H1 (cell line): ENCODE results near the gene MAOB. TPM values are rescaled to one million over a fixed set of nuclear protein-coding genes. Genes with fewer than 3 reads are reported as not detected.

ENCODE experiments used
- CTCF ChIA-PET: fragments of 300-600 bp; sonication (Branson Sonifier 250); formaldehyde crosslinking; loops from one replicate; lab custom pipeline; 2021; ENCODE audit not compliant: partially characterized antibody; lab: Charles Lee
- POLR2A ChIA-PET: fragments of 300-600 bp; sonication (Branson Sonifier 250); formaldehyde crosslinking; loops from one replicate; lab custom pipeline; 2021; ENCODE audit warnings: inconsistent platforms; ENCODE audit not compliant: partially characterized antibody; lab: Charles Lee
- DNase-seq, 2 experiments: peaks; one replicate each; pipeline versions ENCODE4 v3.0.0 to v3.0.0-alpha.2; 2010 to 2022; ENCODE audit warnings: low spot score in 2 of 2, low read depth in 1 of 2, mixed read lengths in 1 of 2
- FAIRE-seq: peaks from 2 replicates; lab custom pipeline; 2011; peaks lifted over from hg19 to GRCh38; lab: Jason Lieb, UNC
- H2AFZ ChIP-seq: 2 replicates; pipeline ENCODE4 v1.8.1; 2012; ENCODE audit warnings: low read length, inconsistent platforms
- H2AK5ac ChIP-seq: 2 replicates; pipeline ENCODE4 v1.6.1; 2013; ENCODE audit warnings: low read depth, low read length
- H2BK120ac ChIP-seq: replicated peaks from 2 replicates; pipeline ENCODE3; 2013; ENCODE audit warnings: low read depth, low read length, inconsistent platforms
- H2BK12ac ChIP-seq: 2 replicates; pipeline ENCODE4 v1.6.1; 2013; ENCODE audit warnings: low read depth, low read length
- H2BK15ac ChIP-seq: 2 replicates; pipeline ENCODE4 v1.6.1; 2013; ENCODE audit warnings: low read length
- H2BK20ac ChIP-seq: 2 replicates; pipeline ENCODE4 v1.6.1; 2013; ENCODE audit warnings: low read length
- H2BK5ac ChIP-seq: 2 replicates; pipeline ENCODE4 v1.6.1; 2013; ENCODE audit warnings: low read depth, low read length
- H3K14ac ChIP-seq: 2 replicates; pipeline ENCODE4 v1.6.1; 2013; ENCODE audit warnings: inconsistent platforms; ENCODE audit not compliant: insufficient read length
- H3K18ac ChIP-seq: 2 replicates; pipeline ENCODE4 v1.6.1; 2013; ENCODE audit warnings: low read length; ENCODE audit errors: extremely low read depth
- H3K23ac ChIP-seq: 2 replicates; pipeline ENCODE4 v1.6.1; 2013; ENCODE audit warnings: inconsistent platforms; ENCODE audit not compliant: insufficient read length
- H3K23me2 ChIP-seq: 2 replicates; pipeline ENCODE4 v1.6.1; 2013; ENCODE audit warnings: low read depth, low read length
- H3K27ac ChIP-seq: 2 replicates; pipeline ENCODE4 v1.6.1; 2011; ENCODE audit warnings: low read depth, low read length, inconsistent platforms
- H3K27me3 ChIP-seq, 4 experiments: replicated peaks in 1 of 4; 1 replicate in 1 of 4; 2 replicates in 3 of 4; pipeline versions ENCODE4 v1.6.1 to v1.8.1; 2011 to 2013; ENCODE audit warnings: low read length in 3 of 4, mild to moderate bottlenecking in 3 of 4, inconsistent platforms in 2 of 4, mixed read lengths in 2 of 4, moderate library complexity in 1 of 4; ENCODE audit not compliant: control insufficient read depth in 3 of 4, insufficient read depth in 3 of 4; ENCODE audit errors: extremely low read depth in 1 of 4
- H3K36me3 ChIP-seq, 4 experiments: 2 replicates each; pipeline versions ENCODE4 v1.6.1 to v1.8.1; 2011 to 2013; ENCODE audit warnings: mild to moderate bottlenecking in 4 of 4, low read length in 3 of 4, moderate library complexity in 2 of 4, control low read depth in 1 of 4, inconsistent platforms in 1 of 4; ENCODE audit not compliant: insufficient read depth in 4 of 4, control insufficient read depth in 2 of 4
- H3K4ac ChIP-seq: replicated peaks from 2 replicates; pipeline ENCODE3; 2013; ENCODE audit warnings: low read length, low read depth, mixed read lengths, inconsistent platforms; ENCODE audit not compliant: insufficient read length
- H3K4me1 ChIP-seq, 4 experiments: replicated peaks in 1 of 4; 1 replicate in 1 of 4; 2 replicates in 3 of 4; pipeline versions ENCODE4 v1.6.1 to v1.8.1; 2011 to 2013; ENCODE audit warnings: low read length in 3 of 4, inconsistent platforms in 2 of 4, mixed read lengths in 1 of 4; ENCODE audit not compliant: insufficient read depth in 4 of 4, control insufficient read depth in 3 of 4
- H3K4me2 ChIP-seq, 2 experiments: 2 replicates each; pipeline versions ENCODE4 v1.6.1 to v1.8.1; 2011 to 2013; ENCODE audit warnings: low read depth in 2 of 2, low read length in 2 of 2, control low read depth in 1 of 2, inconsistent platforms in 1 of 2, mild to moderate bottlenecking in 1 of 2; ENCODE audit not compliant: insufficient read depth in 1 of 2
- H3K4me3 ChIP-seq, 4 experiments: fragments of 200-600, 300-600 bp in 1 of 4; sonication (generic), shearing (Covaris generic), sonication (Bioruptor Twin) in 1 of 4; 2 replicates each; pipeline versions ENCODE4 v1.5.1 to v1.8.1; 2011 to 2016; ENCODE audit warnings: low read length in 4 of 4, low read depth in 3 of 4, control low read depth in 2 of 4, inconsistent platforms in 2 of 4, mild to moderate bottlenecking in 2 of 4, mixed read lengths in 1 of 4, moderate library complexity in 1 of 4; ENCODE audit not compliant: insufficient read depth in 2 of 4; ENCODE audit errors: extremely low read depth in 1 of 4
- H3K56ac ChIP-seq: replicated peaks from 2 replicates; pipeline ENCODE3; 2013; ENCODE audit warnings: low read depth, mild to moderate bottlenecking, mixed read lengths, low read length, inconsistent platforms; ENCODE audit not compliant: insufficient read length
- H3K79me1 ChIP-seq: 2 replicates; pipeline ENCODE4 v1.6.1; 2013; ENCODE audit warnings: low read depth, low read length, control low read depth
- H3K79me2 ChIP-seq, 2 experiments: 2 replicates each; pipeline versions ENCODE4 v1.6.1 to v1.8.1; 2012 to 2013; ENCODE audit warnings: low read length in 2 of 2, mild to moderate bottlenecking in 2 of 2, inconsistent platforms in 1 of 2; ENCODE audit not compliant: insufficient read depth in 2 of 2, control insufficient read depth in 1 of 2
- H3K9ac ChIP-seq, 4 experiments: replicated peaks in 1 of 4; 1 replicate in 1 of 4; 2 replicates in 3 of 4; pipeline versions ENCODE4 v1.6.1 to v1.8.1; 2011 to 2013; ENCODE audit warnings: low read depth in 3 of 4, low read length in 3 of 4, control low read depth in 2 of 4, mild to moderate bottlenecking in 2 of 4, moderate library complexity in 2 of 4, inconsistent platforms in 1 of 4; ENCODE audit errors: extremely low read depth in 1 of 4
- H3K9me3 ChIP-seq, 2 experiments: 2 replicates each; pipeline versions ENCODE4 v1.6.1 to v1.8.1; 2012 to 2013; ENCODE audit warnings: mild to moderate bottlenecking in 2 of 2, moderate library complexity in 2 of 2, control low read depth in 1 of 2, inconsistent platforms in 1 of 2, low read depth in 1 of 2, low read length in 1 of 2, mixed read lengths in 1 of 2; ENCODE audit not compliant: insufficient read depth in 2 of 2
- H4K20me1 ChIP-seq, 2 experiments: replicated peaks in 1 of 2; 2 replicates each; pipeline versions ENCODE3 to v1.8.1; 2011 to 2013; ENCODE audit warnings: inconsistent platforms in 2 of 2, low read length in 2 of 2, mild to moderate bottlenecking in 1 of 2; ENCODE audit not compliant: insufficient read depth in 2 of 2, control insufficient read depth in 1 of 2
- H4K5ac ChIP-seq: 2 replicates; pipeline ENCODE4 v1.6.1; 2013; ENCODE audit warnings: low read length, low read depth, mixed read lengths, inconsistent platforms; ENCODE audit not compliant: insufficient read length
- H4K8ac ChIP-seq: 2 replicates; pipeline ENCODE4 v1.8.0; 2013; ENCODE audit warnings: mild to moderate bottlenecking, moderate library complexity, low read length, inconsistent platforms; ENCODE audit not compliant: insufficient read depth; ENCODE audit errors: extremely low read depth
- H4K91ac ChIP-seq: replicated peaks from 2 replicates; pipeline ENCODE3; 2013; ENCODE audit warnings: low read length, mixed read lengths, inconsistent platforms; ENCODE audit not compliant: insufficient read length
- BCL11A ChIP-seq, 2 experiments: IDR thresholded peaks; one replicate each; pipeline ENCODE4 v1.6.1; 2011; ENCODE audit warnings: low read depth in 2 of 2, low read length in 2 of 2, mild to moderate bottlenecking in 2 of 2
- CHD2 ChIP-seq: IDR thresholded peaks from 2 replicates; pipeline ENCODE4 v1.6.1; 2012; ENCODE audit warnings: low read length, improper control_type of control experiment
- CTBP2 ChIP-seq: IDR thresholded peaks from 2 replicates; pipeline ENCODE4 v1.7.0; 2011; ENCODE audit warnings: borderline replicate concordance, mild to moderate bottlenecking, moderate library complexity, mixed read lengths, low read length; ENCODE audit not compliant: insufficient read depth, insufficient read length
- HDAC2 ChIP-seq, 2 experiments: fragments of 300-600 bp in 1 of 2; sonication (generic) in 1 of 2; IDR thresholded peaks; 2 replicates each; pipeline ENCODE4 v1.6.1; 2011 to 2012; ENCODE audit warnings: low read depth in 2 of 2, low read length in 2 of 2, mild to moderate bottlenecking in 2 of 2, moderate library complexity in 2 of 2, borderline replicate concordance in 1 of 2, inconsistent platforms in 1 of 2
- HDAC6 ChIP-seq: IDR thresholded peaks from one replicate; pipeline ENCODE4 v1.7.1; 2012; ENCODE audit warnings: low read depth, mild to moderate bottlenecking, inconsistent platforms, low read length, moderate library complexity
- KDM4A ChIP-seq: IDR thresholded peaks from one replicate; pipeline ENCODE4 v1.7.1; 2012; ENCODE audit warnings: low read depth, mild to moderate bottlenecking, moderate library complexity, low read length, inconsistent platforms; ENCODE audit not compliant: severe bottlenecking
- KDM5A ChIP-seq: fragments of 200-600 bp; IDR thresholded peaks from 2 replicates; pipeline ENCODE4 v1.7.1; 2012; ENCODE audit warnings: mild to moderate bottlenecking, low read length, inconsistent platforms, mixed read lengths
- POLR2AphosphoS5 ChIP-seq: IDR thresholded peaks from 2 replicates; pipeline ENCODE4 v1.6.1; 2011; ENCODE audit warnings: low read depth, low read length
- POU5F1 ChIP-seq: IDR thresholded peaks from 2 replicates; pipeline ENCODE4 v1.6.1; 2011; ENCODE audit warnings: low read depth, mild to moderate bottlenecking, low read length, moderate library complexity
- RXRA ChIP-seq: IDR thresholded peaks from 2 replicates; pipeline ENCODE4 v1.6.1; 2011; ENCODE audit warnings: low read depth, mild to moderate bottlenecking, low read length, moderate library complexity; ENCODE audit not compliant: insufficient read depth
- SP4 ChIP-seq: IDR thresholded peaks from 2 replicates; pipeline ENCODE4 v1.6.1; 2012; ENCODE audit warnings: low read length, inconsistent platforms
- TAF7 ChIP-seq: optimal IDR thresholded peaks from 2 replicates; pipeline ENCODE3; 2011; ENCODE audit warnings: low read depth, mild to moderate bottlenecking, inconsistent platforms, low read length, moderate library complexity, borderline replicate concordance
- YY1 ChIP-seq: IDR thresholded peaks from 2 replicates; pipeline ENCODE4 v1.6.1; 2011; ENCODE audit warnings: low read depth, mild to moderate bottlenecking, low read length
- polyA plus RNA-seq, 7 experiments: library from polyadenylated mRNA; depleted of rRNA in 3 of 7; stranded (reverse) in 5 of 7; unstranded in 2 of 7; fragments of >200 nt in 5 of 7; fragments of 200-250 nt in 2 of 7; gene quantifications; 1 replicate in 5 of 7; 2 replicates in 1 of 7; 4 replicates in 1 of 7; pipeline versions ENCODE4 v1.2.1 to v1.2.3, GENCODE V29; 2011 to 2013; ENCODE audit warnings: missing spikeins in 2 of 7, mixed read lengths in 2 of 7
- total RNA-seq: library from RNA; stranded (reverse); fragmentation: NEBNext Ultra II Directional; extraction: Animal tissue kit (Norgen Biotek cat#: 25700); gene quantifications from 2 replicates; pipeline ENCODE4 v1.2.1, GENCODE V29; 2021

MAOB gene
- total and polyA plus RNA-seq, 2 of the 8 experiments (the other 6 are each of a cell fraction or from before 2014, with no cell fraction given), result 0.73 to 1.1 TPM

DNA sequence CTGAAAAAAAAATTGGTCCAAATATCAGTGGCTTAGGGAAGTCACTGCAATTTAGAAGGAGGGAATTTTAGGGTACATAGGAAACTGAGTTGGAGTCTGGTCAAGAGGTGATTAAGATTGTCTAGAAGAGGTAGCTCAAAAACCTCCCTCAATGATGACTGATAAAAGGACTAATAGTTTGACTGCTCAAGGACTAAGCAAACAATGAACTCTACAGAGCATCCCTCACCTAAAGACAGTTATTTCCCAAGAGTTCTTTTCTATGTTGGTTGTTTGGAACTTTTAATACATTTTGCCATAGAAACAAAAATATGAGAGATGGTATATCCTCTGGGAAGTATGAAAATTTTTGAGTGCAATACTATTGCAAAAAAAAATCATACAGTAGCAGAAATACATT is 35.7 kb downstream of the MAOB start:
- Histone ChIP-seq H2BK120ac (no peak overlapping the region), H2AK5ac (no peak overlapping the region), H4K20me1 (no peaks in the 10 kb centered on the region), H3K27me3 (no peaks in the 10 kb centered on the region), H2BK12ac (no peak overlapping the region), H3K79me1 (no peaks in the 10 kb centered on the region), H3K4me1 (peaks cover 0 to 3% (median 1%) of the 10 kb centered on the region in 4 experiments; a peak in 1 of 7 replicates), H3K23ac (no peak overlapping the region), H2BK5ac (no peak overlapping the region), H2BK20ac (no peak overlapping the region), H3K23me2 (no peaks in the 10 kb centered on the region; the same call in 1 of the 2 replicates), H3K9ac (no peak overlapping the region), H3K79me2 (no peaks in the 10 kb centered on the region), H3K14ac (no peak overlapping the region), H3K18ac (no peak overlapping the region), H3K4me3 (no peak overlapping the region), H4K5ac (no peak overlapping the region), H3K4me2 (no peak overlapping the region), H4K91ac (no peak overlapping the region), H2AFZ (no peak overlapping the region), H4K8ac (no peak overlapping the region), H3K27ac (no peak overlapping the region), H3K36me3 (no peaks in the 10 kb centered on the region), H2BK15ac (no peak overlapping the region), H3K9me3 (no peaks in the 10 kb centered on the region), H3K56ac (no peak overlapping the region), H3K4ac (no peak overlapping the region)
- TF ChIP-seq HDAC2 (IDR thresholded peaks at IDR 0.05; ENCODE audit: borderline replicate concordance in 1 of 2, low read depth in 2 of 2, low read length in 2 of 2) (no peak), CHD2 (no peak), YY1 (no peak), POLR2AphosphoS5 (no peak), POU5F1 (no peak), TAF7 (no peak), CTBP2 (no peak), KDM5A (no peak), KDM4A (no peak), SP4 (no peak), BCL11A (IDR thresholded peaks at IDR 0.05; ENCODE audit: low read depth in 2 of 2, low read length in 2 of 2) (no peak), HDAC6 (no peak), RXRA (no peak)
- DNase-seq, result no peak
- CTCF ChIA-PET, result no interaction called here
- POLR2A ChIA-PET, result no interaction called here
- no peak for FAIRE-seq
